PC-9 (cell line): ENCODE results near the gene SLC18A2. TPM values are rescaled to one million over a fixed set of nuclear protein-coding genes. Genes with fewer than 3 reads are reported as not detected.
A peak's percentile ranks its signal among the peaks of the same experiment; 100 is the strongest.

Source experiments
- BruUV-seq: library from RNA; stranded (reverse); fragments of 400-500 nt; replicated peaks from 2 replicates; lab custom pipeline; 2021; lab: Mats Ljungman, UMichigan
- CTCF ChIA-PET: fragments of 300-600 bp; sonication (Branson Sonifier 250); formaldehyde crosslinking; loops from one replicate; lab custom pipeline; 2022; ENCODE audit warnings: antibody characterized with exemption; lab: Charles Lee
- POLR2A ChIA-PET: fragments of 300-600 bp; sonication (Branson Sonifier 250); formaldehyde crosslinking; loops from one replicate; lab custom pipeline; 2022; ENCODE audit warnings: antibody characterized with exemption; ENCODE audit not compliant: unreplicated experiment; lab: Charles Lee
- DNase-seq, 2 experiments: peaks; one replicate each; pipeline versions ENCODE4 v3.0.0 to v3.0.0-alpha.2; 2015 to 2022; ENCODE audit warnings: mixed read lengths in 1 of 2
- H2AFZ ChIP-seq: fragments of 200-600 bp; sonication (generic); 2 replicates; pipeline ENCODE4 v1.8.1; 2017; ENCODE audit warnings: antibody characterized with exemption
- H3F3A ChIP-seq: fragments of 200-600 bp; sonication (generic); 2 replicates; pipeline ENCODE4 v1.8.1; 2017; ENCODE audit warnings: antibody characterized with exemption, mild to moderate bottlenecking, low read depth; ENCODE audit not compliant: insufficient read depth
- H3K27ac ChIP-seq: fragments of 200-600 bp; sonication (generic); 2 replicates; pipeline ENCODE4 v1.6.1; 2016; ENCODE audit warnings: mixed run types
- H3K27me3 ChIP-seq: fragments of 200-600 bp; sonication (generic); 2 replicates; pipeline ENCODE4 v1.6.1; 2016; ENCODE audit warnings: low read depth, mixed run types; ENCODE audit not compliant: insufficient read depth
- H3K36me3 ChIP-seq: fragments of 200-600 bp; sonication (generic); 2 replicates; pipeline ENCODE4 v1.6.1; 2016; ENCODE audit warnings: low read depth, mixed run types
- H3K4me1 ChIP-seq: fragments of 200-600 bp; sonication (generic); replicated peaks from 2 replicates; pipeline ENCODE4 v1.6.1; 2016; ENCODE audit warnings: mixed run types; ENCODE audit not compliant: insufficient read depth
- H3K4me2 ChIP-seq: fragments of 200-600 bp; sonication (generic); 2 replicates; pipeline ENCODE4 v1.6.1; 2017; ENCODE audit warnings: mixed run types
- H3K4me3 ChIP-seq: fragments of 200-600 bp; sonication (generic); 2 replicates; pipeline ENCODE4 v1.6.1; 2016; ENCODE audit warnings: mixed run types
- H3K79me2 ChIP-seq: fragments of 200-600 bp; sonication (generic); 2 replicates; pipeline ENCODE4 v1.6.1; 2017; ENCODE audit warnings: low read depth, mixed run types
- H3K9me2 ChIP-seq: fragments of 200-600 bp; sonication (generic); 2 replicates; pipeline ENCODE4 v1.8.1; 2017; ENCODE audit warnings: mild to moderate bottlenecking; ENCODE audit not compliant: insufficient read depth
- H3K9me3 ChIP-seq: fragments of 200-600 bp; sonication (generic); 2 replicates; pipeline ENCODE4 v1.8.1; 2016; ENCODE audit warnings: low read depth; ENCODE audit not compliant: insufficient read depth
- H4K20me1 ChIP-seq: fragments of 200-600 bp; sonication (generic); 2 replicates; pipeline ENCODE4 v1.8.1; 2017; ENCODE audit not compliant: insufficient read depth
- CTCF ChIP-seq: fragments of 200-600 bp; sonication (generic); conservative IDR thresholded peaks from 2 replicates; pipeline ENCODE4 v1.6.1; 2017; ENCODE audit warnings: mixed run types, antibody characterized with exemption, mild to moderate bottlenecking, moderate library complexity
- EZH2 ChIP-seq: fragments of 200-600 bp; sonication (generic); IDR thresholded peaks from 2 replicates; pipeline ENCODE4 v1.8.0; 2017; ENCODE audit warnings: antibody characterized with exemption, low read depth
- intact Hi-C: fragments of 100-400 bp; cut with micrococcal nuclease; formaldehyde crosslinking; loops from one replicate; pipeline ENCODE4 v1.10.0; 2022; ENCODE audit not compliant: unreplicated experiment
- total RNA-seq: library from RNA; stranded (reverse); gene quantifications from 2 replicates; pipeline ENCODE4 v1.2.3, GENCODE V29; 2021

Gene SLC18A2
- total RNA-seq, 1 experiment from 2014 or later = not detected

- Histone ChIP-seq H3K4me3 (no peak overlapping the region), H3K79me2 (peaks cover 13% of the 10 kb centered on the region), H3K4me2 (no peak overlapping the region), H3K9me2 (no peaks in the 10 kb centered on the region), H4K20me1 (peaks cover 28% of the 10 kb centered on the region), H3K4me1 (no peaks in the 10 kb centered on the region), H2AFZ (no peak overlapping the region), H3F3A (no peaks in the 10 kb centered on the region; the same call in 1 of the 2 replicates), H3K27ac (no peak overlapping the region), H3K36me3 (no peaks in the 10 kb centered on the region), H3K27me3 (no peaks in the 10 kb centered on the region), H3K9me3 (no peaks in the 10 kb centered on the region)
- ChIA-PET CTCF (no interaction called here), POLR2A (no interaction called here)
- no peak for DNase-seq
- intact Hi-C loops = no loop called here
- BruUV-seq = no TSS peak
- no peak for TF ChIP-seq EZH2
- no peak for TF ChIP-seq CTCF
These were observed 81.3 kb downstream of the SLC18A2 start for GRCh38 chr10:117322260-117322659.

GRCh38 chr10:117324367-117324766 is 83.5 kb downstream of the SLC18A2 start:
- Histone ChIP-seq H3K27ac (no peak overlapping the region), H3K9me3 (no peaks in the 10 kb centered on the region), H2AFZ (no peak overlapping the region), H3K4me2 (no peak overlapping the region), H3K79me2 (peaks cover 16% of the 10 kb centered on the region), H3K4me3 (no peak overlapping the region), H3F3A (no peaks in the 10 kb centered on the region; the same call in 1 of the 2 replicates), H3K4me1 (no peaks in the 10 kb centered on the region), H3K9me2 (no peaks in the 10 kb centered on the region), H3K36me3 (no peaks in the 10 kb centered on the region), H3K27me3 (no peaks in the 10 kb centered on the region), H4K20me1 (peaks cover 17% of the 10 kb centered on the region)
- ChIA-PET CTCF (no interaction called here), POLR2A (no interaction called here)
- TF ChIP-seq EZH2 (no peak), CTCF (no peak)
- DNase-seq = no peak
- intact Hi-C loops = no loop called here
- no TSS peak for BruUV-seq

GRCh38 chr10:117327262-117327661 is 86.3 kb downstream of the SLC18A2 start:
- no peaks in the 10 kb centered on the region for H3K4me1 ChIP-seq
- no peaks in the 10 kb centered on the region for H3K9me2 ChIP-seq
- H3K27ac ChIP-seq = no peak overlapping the region
- POLR2A ChIA-PET = no interaction called here
- H3K4me2 ChIP-seq = no peak overlapping the region
- no peak for TF ChIP-seq EZH2
- no peak for TF ChIP-seq CTCF
- no peak overlapping the region for H3K4me3 ChIP-seq
- BruUV-seq = no TSS peak
- intact Hi-C loops = no loop called here
- H3K79me2 ChIP-seq = peaks cover 18% of the 10 kb centered on the region
- H2AFZ ChIP-seq = no peak overlapping the region
- H4K20me1 ChIP-seq = no peaks in the 10 kb centered on the region
- H3K9me3 ChIP-seq = no peaks in the 10 kb centered on the region
- DNase-seq = peak in 1 of 2 experiments; percentile 38
- no peaks in the 10 kb centered on the region for H3K36me3 ChIP-seq
- CTCF ChIA-PET = no interaction called here
- no peaks in the 10 kb centered on the region for H3F3A ChIP-seq
- H3K27me3 ChIP-seq = no peaks in the 10 kb centered on the region

Other genes starting within 250 kb of the SLC18A2 start
- gene SHTN1, start 235.9 kb upstream of the SLC18A2 start, total RNA-seq = 24.5 and 33.6 TPM in 2 replicates
- not detected in 2 replicates for gene VAX1, start 102.8 kb upstream of the SLC18A2 start, total RNA-seq
- not detected in 2 replicates for gene KCNK18, start 43.6 kb upstream of the SLC18A2 start, total RNA-seq
- 13.1 and 16.0 TPM in 2 replicates for gene PDZD8, start 134.3 kb downstream of the SLC18A2 start, total RNA-seq